Naive B cell (primary cell): ENCODE data around the gene CIITA. TPM values are rescaled to one million over a fixed set of nuclear protein-coding genes. Genes with fewer than 3 reads are reported as not detected.
"Not testable (repeated sequence)": the region's sequence is repeated elsewhere in the genome, so short reads cannot be mapped to it uniquely, and the experiment has no call there.

Experiments
- ATAC-seq, 2 donors: fragments of 150-1000 bp; cut with Tn5 transposase; 2 replicates each; pipeline ENCODE4 v1.10.0; 2021; ENCODE audit warnings: low read depth in 2 of 2, mild to moderate bottlenecking in 2 of 2, moderate library complexity in 2 of 2
- DNase-seq: peaks from one replicate; pipeline ENCODE4 v3.0.0; 2022
- H3K27ac Mint-ChIP-seq, 6 donors: one replicate each; pipeline ENCODE4 v1.8.0; 2020 to 2022; ENCODE audit warnings: mild to moderate bottlenecking in 6 of 6, mixed read lengths in 6 of 6, moderate library complexity in 5 of 6, inconsistent platforms in 2 of 6
- H3K27me3 Mint-ChIP-seq, 3 donors: one replicate each; pipeline ENCODE4 v1.8.0; 2021 to 2022; ENCODE audit warnings: mixed read lengths in 3 of 3, mild to moderate bottlenecking in 1 of 3
- H3K36me3 Mint-ChIP-seq, 2 donors: one replicate each; pipeline ENCODE4 v1.8.0; 2020 to 2022; ENCODE audit warnings: mixed read lengths in 2 of 2, inconsistent platforms in 1 of 2, mild to moderate bottlenecking in 1 of 2
- H3K4me1 Mint-ChIP-seq, 3 donors: one replicate each; pipeline ENCODE4 v1.8.0; 2020 to 2022; ENCODE audit warnings: mixed read lengths in 3 of 3, inconsistent platforms in 1 of 3, mild to moderate bottlenecking in 1 of 3, moderate library complexity in 1 of 3
- H3K4me3 Mint-ChIP-seq, 8 donors: one replicate each; pipeline ENCODE4 v1.8.0; 2020 to 2022; ENCODE audit warnings: mild to moderate bottlenecking in 8 of 8, mixed read lengths in 8 of 8, moderate library complexity in 8 of 8, inconsistent platforms in 2 of 8
- H3K9me3 Mint-ChIP-seq, 7 donors: one replicate each; pipeline ENCODE4 v1.8.0; 2020 to 2022; ENCODE audit warnings: mixed read lengths in 7 of 7, mild to moderate bottlenecking in 5 of 7, inconsistent platforms in 2 of 7, moderate library complexity in 1 of 7
- polyA plus RNA-seq, 6 donors: library from polyadenylated mRNA; unstranded; fragments of 300-500 nt; fragmentation: Illumina TruSeq; gene quantifications; one replicate each; pipeline ENCODE4 v1.2.3, GENCODE V29; 2021; ENCODE audit warnings: low read depth in 6 of 6

The CIITA gene
- polyA plus RNA-seq, 6 donors from 2014 or later = 130 to 259 (median 150) TPM

DNA sequence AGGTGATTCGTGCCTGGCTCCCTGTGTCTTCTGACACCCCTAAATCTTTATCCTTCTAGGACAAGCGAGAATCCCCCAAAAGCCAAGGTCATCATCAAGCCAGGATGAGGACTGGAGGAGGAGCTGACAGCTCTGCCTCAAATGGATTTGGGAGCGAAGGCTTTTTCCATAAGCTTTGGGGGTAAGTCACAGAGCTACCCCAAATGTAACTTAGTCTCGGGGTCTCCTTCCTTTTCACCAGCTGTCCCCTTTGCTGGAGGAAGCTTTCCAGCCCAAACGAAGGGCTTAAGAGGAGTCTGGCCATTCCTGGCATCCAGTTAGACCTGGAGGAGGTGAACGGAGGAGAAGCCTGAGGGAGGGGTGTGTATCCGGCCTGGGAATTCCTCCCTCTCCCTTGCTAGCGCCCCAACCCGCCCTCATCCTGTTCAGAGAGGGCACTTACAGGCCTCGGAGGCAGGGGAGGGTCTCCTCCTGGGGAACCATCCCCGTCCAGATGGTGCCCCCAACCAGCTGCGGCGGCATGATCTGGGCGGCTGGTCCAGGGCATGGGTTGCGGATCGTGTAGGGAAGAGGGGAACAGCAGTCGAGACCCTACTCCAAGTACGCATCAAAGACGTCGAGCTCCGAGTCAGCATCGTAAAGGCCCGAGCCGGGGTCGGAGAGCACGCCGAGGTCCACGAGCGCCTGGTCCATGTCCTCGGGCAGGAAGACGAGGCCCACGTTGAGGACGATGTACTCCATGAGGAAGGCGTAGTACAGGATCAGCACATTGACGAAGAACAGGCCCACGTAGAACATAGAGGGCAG, 64.3 kb downstream of the CIITA start:
- Mint-ChIP-seq H3K4me1 (peaks cover 72 to 88% (median 75%) of the 10 kb centered on the region in 3 donors), H3K9me3 (no peaks in the 10 kb centered on the region), H3K4me3 (peak overlapping the region; percentile 92 to 95 (median 94)), H3K27ac (peak overlapping the region; percentile 71 to 94 (median 86)), H3K36me3 (no peaks in the 10 kb centered on the region), H3K27me3 (no peaks in the 10 kb centered on the region)
- no peak for ATAC-seq
- DNase-seq = no peak

- peaks cover 71 to 87% (median 77%) of the 10 kb centered on the region in 3 donors for H3K4me1 Mint-ChIP-seq
- H3K27me3 Mint-ChIP-seq, DNase-seq, H3K9me3 Mint-ChIP-seq, H3K36me3 Mint-ChIP-seq: not testable (repeated sequence)
- peak overlapping the region in 1 of 6 donors; percentile 74 for H3K27ac Mint-ChIP-seq
- peak overlapping the region; percentile 92 to 95 (median 94) for H3K4me3 Mint-ChIP-seq
- peak; percentile 5 to 9 for ATAC-seq
Measured at GRCh38 chr16:10941935-10942351, 64.9 kb downstream of the CIITA start.

- H3K36me3 Mint-ChIP-seq = no peaks in the 10 kb centered on the region
- peak within 1 kb of the TSS; percentile 71 to 94 (median 86) for H3K27ac Mint-ChIP-seq
- DNase-seq (peak; percentile 94), ATAC-seq (peak; percentile 72 to 73)
- peak within 1 kb of the TSS; percentile 92 to 95 (median 94) for H3K4me3 Mint-ChIP-seq
- no peaks in the 10 kb centered on the region for H3K27me3 Mint-ChIP-seq
- H3K4me1 Mint-ChIP-seq = peaks cover 72 to 87% (median 77%) of the 10 kb centered on the region in 3 donors
- H3K9me3 Mint-ChIP-seq = no peaks in the 10 kb centered on the region
Measured at GRCh38 chr16:10942352-10943063, 65.5 kb downstream of the CIITA start, which contains the start of gene DEXI. DEXI (minus strand) TSS chr16:10942468; CDS start chr16:10942005, 463 bp downstream.

GRCh38 chr16:10943064-10943353, 66.0 kb downstream of the CIITA start:
- H3K4me3 Mint-ChIP-seq = peak overlapping the region; percentile 81 to 91 (median 88)
- H3K9me3 Mint-ChIP-seq = no peaks in the 10 kb centered on the region
- no peak for ATAC-seq
- DNase-seq = no peak
- H3K36me3 Mint-ChIP-seq = no peaks in the 10 kb centered on the region
- no peaks in the 10 kb centered on the region for H3K27me3 Mint-ChIP-seq
- peaks cover 69 to 86% (median 77%) of the 10 kb centered on the region in 3 donors for H3K4me1 Mint-ChIP-seq
- H3K27ac Mint-ChIP-seq = peak overlapping the region in 1 of 6 donors; percentile 24

DNA sequence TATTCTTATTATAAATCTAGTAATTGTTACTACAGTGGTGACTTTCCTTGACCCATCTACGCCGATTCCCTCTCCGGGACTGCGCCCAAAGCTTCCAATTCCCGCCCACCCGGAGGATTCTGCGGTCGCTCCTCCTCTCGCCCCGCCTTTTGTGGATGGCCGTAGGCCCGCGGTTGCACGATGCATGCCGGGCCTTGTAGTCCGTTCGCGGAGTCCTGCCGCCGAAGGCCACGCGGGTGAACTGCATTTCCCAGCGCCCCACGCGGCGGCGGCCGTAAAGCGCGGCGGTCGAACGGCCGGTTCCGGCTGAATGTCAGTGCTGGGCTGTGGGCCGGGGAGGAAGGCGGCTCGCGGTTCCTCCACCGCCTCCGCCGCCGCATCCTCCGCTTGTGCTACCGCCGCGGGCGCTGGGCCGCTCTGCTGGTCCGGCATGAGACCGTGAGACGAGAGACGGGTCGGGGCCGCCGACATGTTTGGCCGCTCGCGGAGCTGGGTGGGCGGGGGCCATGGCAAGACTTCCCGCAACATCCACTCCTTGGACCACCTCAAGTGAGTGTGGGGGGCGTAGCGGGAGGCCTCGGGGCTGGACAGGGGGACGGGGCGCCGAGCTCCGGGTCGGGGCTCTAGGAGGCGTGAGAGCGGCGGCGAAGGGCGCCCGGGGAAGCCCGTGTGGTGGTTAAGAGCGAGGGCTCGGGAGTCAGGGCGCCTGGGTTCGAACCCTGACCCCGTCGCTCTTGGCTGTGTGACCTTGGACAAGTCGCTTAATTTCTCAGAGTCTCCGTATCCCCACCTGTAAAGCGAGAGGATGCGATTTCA, 67.5 kb downstream of the CIITA start, which contains the start of gene CLEC16A:
TSS of gene CLEC16A (plus strand) at position 316 of the 816 bp plus-strand sequence. CDS start at position 470, 154 bp downstream.
- H3K4me3 Mint-ChIP-seq = peak within 1 kb of the TSS; percentile 87 to 96 (median 91)
- ATAC-seq (peak; percentile 72), DNase-seq (peak; percentile 98)
- peaks cover 62 to 85% (median 73%) of the 10 kb centered on the region in 3 donors for H3K4me1 Mint-ChIP-seq
- no peaks in the 10 kb centered on the region for H3K27me3 Mint-ChIP-seq
- no peaks in the 10 kb centered on the region for H3K9me3 Mint-ChIP-seq
- peak within 1 kb of the TSS; percentile 87 to 96 (median 92) for H3K27ac Mint-ChIP-seq
- no peaks in the 10 kb centered on the region for H3K36me3 Mint-ChIP-seq

DNA sequence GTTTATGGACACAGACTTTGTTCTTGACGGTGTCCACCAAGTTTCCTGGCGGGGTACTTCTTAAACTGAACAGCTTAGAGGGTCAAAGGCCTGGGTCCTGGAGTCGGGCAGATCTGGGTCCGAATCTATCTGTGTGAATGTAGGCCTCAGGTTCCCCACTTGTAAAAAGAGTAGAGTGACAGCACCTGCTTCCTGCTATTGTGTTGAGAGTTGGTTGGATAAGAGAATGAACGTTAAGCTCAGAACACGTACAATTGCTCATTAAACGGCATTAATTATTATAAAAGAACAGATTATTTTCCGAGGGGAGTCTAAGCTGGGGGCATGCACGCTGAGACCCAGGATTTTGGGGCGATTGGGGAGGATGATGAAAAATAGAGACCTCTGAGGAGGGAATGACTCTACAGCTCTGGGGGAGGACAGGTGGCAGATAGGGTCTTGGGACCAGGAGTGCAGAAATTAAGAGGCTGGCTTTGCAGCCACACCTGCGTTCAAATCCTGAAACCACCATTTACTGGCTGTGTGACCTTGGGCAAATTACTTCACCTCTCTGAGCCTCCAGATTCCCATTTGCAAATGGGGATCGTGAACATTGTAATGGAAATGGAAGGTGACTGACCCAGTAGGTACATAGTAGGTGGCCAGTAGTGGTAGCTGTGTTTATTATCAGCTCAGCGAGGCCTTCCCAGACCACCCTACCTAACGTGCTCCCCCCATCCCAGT, 68.2 kb downstream of the CIITA start:
- H3K36me3 Mint-ChIP-seq = no peaks in the 10 kb centered on the region
- peak overlapping the region; percentile 69 to 94 (median 89) for H3K27ac Mint-ChIP-seq
- no peaks in the 10 kb centered on the region for H3K9me3 Mint-ChIP-seq
- DNase-seq = no peak
- ATAC-seq = no peak
- H3K4me1 Mint-ChIP-seq = peaks cover 62 to 85% (median 73%) of the 10 kb centered on the region in 3 donors
- H3K27me3 Mint-ChIP-seq = no peaks in the 10 kb centered on the region
- H3K4me3 Mint-ChIP-seq = peak overlapping the region; percentile 87 to 96 (median 91)

GRCh38 chr16:10946308-10946707, 69.3 kb downstream of the CIITA start:
- peak overlapping the region; percentile 17 to 96 (median 90) for H3K4me3 Mint-ChIP-seq
- H3K36me3 Mint-ChIP-seq = no peaks in the 10 kb centered on the region
- no peaks in the 10 kb centered on the region for H3K9me3 Mint-ChIP-seq
- peaks cover 54 to 80% (median 70%) of the 10 kb centered on the region in 3 donors for H3K4me1 Mint-ChIP-seq
- DNase-seq (no peak), ATAC-seq (no peak)
- peak overlapping the region in 4 of 6 donors; percentile 2 to 87 (median 34) for H3K27ac Mint-ChIP-seq
- no peaks in the 10 kb centered on the region for H3K27me3 Mint-ChIP-seq

DNA sequence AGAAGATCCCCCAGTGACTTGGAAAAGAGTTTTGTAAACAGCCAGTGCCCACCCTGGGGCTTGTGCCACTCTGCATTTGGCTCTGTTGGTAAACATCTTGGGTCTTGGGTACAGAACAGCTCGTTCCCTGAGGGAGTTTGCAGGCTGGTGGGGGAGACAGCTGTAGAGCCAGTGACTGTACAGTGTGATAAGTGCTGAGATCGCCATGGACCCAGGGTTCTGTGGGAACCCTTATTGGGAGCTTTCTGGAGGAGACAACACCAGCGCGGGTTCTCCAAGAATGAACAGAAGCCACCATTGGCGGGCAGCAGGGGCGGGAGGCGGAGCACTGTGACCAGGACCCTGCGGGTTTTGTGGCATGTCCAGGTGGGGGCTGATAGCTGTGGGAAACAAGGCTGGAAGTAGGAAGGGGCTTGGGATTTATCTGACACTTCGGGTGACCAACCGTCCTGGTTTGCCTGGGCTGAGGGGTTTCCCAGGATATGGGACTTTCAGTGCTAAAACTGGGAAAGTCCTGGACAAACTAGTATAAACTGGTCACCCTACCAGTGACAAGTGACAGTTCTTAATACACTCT, 70.3 kb downstream of the CIITA start:
- H3K27me3 Mint-ChIP-seq = no peaks in the 10 kb centered on the region
- ATAC-seq (no peak), DNase-seq (no peak)
- no peaks in the 10 kb centered on the region for H3K36me3 Mint-ChIP-seq
- H3K4me3 Mint-ChIP-seq = peak overlapping the region in 3 of 8 donors; percentile 66 to 89 (median 71)
- H3K27ac Mint-ChIP-seq = peak overlapping the region in 3 of 6 donors; percentile 30 to 85 (median 77)
- H3K4me1 Mint-ChIP-seq = peaks cover 51 to 78% (median 70%) of the 10 kb centered on the region in 3 donors
- no peaks in the 10 kb centered on the region for H3K9me3 Mint-ChIP-seq

- ATAC-seq (peak; percentile 90 to 91), DNase-seq (peak; percentile 85)
- H3K9me3 Mint-ChIP-seq = no peaks in the 10 kb centered on the region
- peak overlapping the region; percentile 79 to 99 (median 93) for H3K27ac Mint-ChIP-seq
- no peaks in the 10 kb centered on the region for H3K27me3 Mint-ChIP-seq
- H3K4me1 Mint-ChIP-seq = peaks cover 39 to 76% (median 74%) of the 10 kb centered on the region in 3 donors
- no peaks in the 10 kb centered on the region for H3K36me3 Mint-ChIP-seq
- H3K4me3 Mint-ChIP-seq = peak overlapping the region; percentile 53 to 85 (median 80)
Measured at GRCh38 chr16:10949424-10949970, 72.5 kb downstream of the CIITA start.

DNA sequence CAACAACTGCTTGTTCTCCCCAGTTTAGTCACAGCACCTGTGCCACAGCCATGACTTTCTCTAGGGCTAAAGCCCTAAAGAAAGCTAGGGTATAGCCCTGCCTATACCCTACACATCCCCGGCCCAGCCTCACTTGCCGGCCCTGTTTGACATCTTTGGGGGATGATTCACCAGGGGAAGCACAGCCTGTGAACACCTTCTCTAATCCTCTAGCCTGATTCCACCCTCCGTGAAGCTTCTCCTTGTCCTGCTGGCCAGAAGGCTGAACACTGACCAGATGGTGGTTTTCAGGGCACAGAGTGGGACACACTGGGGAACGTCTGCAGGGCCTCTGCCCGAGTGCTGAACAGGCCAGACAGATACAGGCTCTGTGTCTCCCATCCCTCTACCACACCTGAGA, 73.4 kb downstream of the CIITA start:
- peak overlapping the region in 6 of 8 donors; percentile 17 to 84 (median 66) for H3K4me3 Mint-ChIP-seq
- peak overlapping the region in 2 of 6 donors; percentile 43 to 79 for H3K27ac Mint-ChIP-seq
- no peaks in the 10 kb centered on the region for H3K27me3 Mint-ChIP-seq
- H3K4me1 Mint-ChIP-seq = peaks cover 43 to 78% (median 74%) of the 10 kb centered on the region in 3 donors
- DNase-seq (no peak), ATAC-seq (no peak)
- no peaks in the 10 kb centered on the region for H3K36me3 Mint-ChIP-seq
- no peaks in the 10 kb centered on the region for H3K9me3 Mint-ChIP-seq

DNA sequence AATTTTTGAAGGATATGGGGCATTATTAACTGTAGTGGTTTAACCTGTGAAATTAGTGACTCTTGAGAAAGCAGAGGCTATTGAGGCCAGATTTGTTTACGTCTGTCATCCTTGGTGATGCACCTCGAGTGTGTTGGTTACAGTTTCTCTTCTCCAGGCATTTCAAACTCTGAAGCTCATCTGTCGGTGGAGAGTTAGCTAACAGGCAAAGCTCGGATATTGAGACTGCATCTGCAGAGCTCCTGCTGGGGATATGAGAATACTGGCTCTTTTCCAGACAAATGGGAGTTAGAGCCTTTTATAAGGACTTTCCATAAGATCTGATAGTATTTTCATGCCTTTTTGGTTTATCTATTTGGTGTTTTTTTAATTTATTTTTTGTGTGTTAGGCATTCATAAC, 74.0 kb downstream of the CIITA start:
- Mint-ChIP-seq H3K27me3 (no peaks in the 10 kb centered on the region), H3K4me1 (peaks cover 42 to 77% (median 74%) of the 10 kb centered on the region in 3 donors), H3K36me3 (no peaks in the 10 kb centered on the region), H3K4me3 (no peak overlapping the region), H3K9me3 (no peaks in the 10 kb centered on the region), H3K27ac (peak overlapping the region in 1 of 6 donors; percentile 54)
- DNase-seq (no peak), ATAC-seq (no peak)

DNA sequence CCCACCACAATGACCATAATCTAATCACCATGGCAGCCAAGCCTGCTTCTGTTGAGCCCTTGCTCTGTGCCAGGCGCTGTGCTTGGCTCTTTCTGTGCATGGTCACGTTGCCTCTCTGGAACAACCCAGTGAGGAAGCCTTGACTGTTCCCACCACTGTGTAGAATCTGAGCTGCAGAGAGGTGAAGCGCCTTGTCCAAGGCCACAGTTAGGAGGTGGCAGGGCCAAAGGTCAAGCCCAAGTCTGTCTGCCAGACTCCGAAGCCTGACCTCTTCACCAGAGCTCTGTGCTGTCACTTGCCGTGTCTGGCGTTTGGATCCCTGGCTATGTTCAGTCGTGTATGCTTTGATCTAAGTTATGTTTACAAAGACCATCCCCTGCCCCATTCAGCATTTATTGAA, 77.9 kb downstream of the CIITA start:
- peaks cover 0 to 9% of the 10 kb centered on the region in 2 donors for H3K36me3 Mint-ChIP-seq
- DNase-seq = no peak
- H3K27me3 Mint-ChIP-seq = no peaks in the 10 kb centered on the region
- peak overlapping the region in 3 of 8 donors; percentile 12 to 67 (median 56) for H3K4me3 Mint-ChIP-seq
- no peak for ATAC-seq
- no peaks in the 10 kb centered on the region for H3K9me3 Mint-ChIP-seq
- H3K27ac Mint-ChIP-seq = peak overlapping the region in 2 of 6 donors; percentile 26 to 79
- peaks cover 31 to 56% (median 55%) of the 10 kb centered on the region in 3 donors for H3K4me1 Mint-ChIP-seq
